NB4 (cell line): ENCODE results near the gene NHS.

ENCODE experiments used
- CTCF ChIP-seq: IDR thresholded peaks from one replicate; pipeline ENCODE4 v1.5.1; 2012; ENCODE audit warnings: low read depth, low read length
- POLR2A ChIP-seq: IDR thresholded peaks from 2 replicates; pipeline ENCODE4 v1.6.1; 2011; ENCODE audit warnings: mild to moderate bottlenecking; ENCODE audit not compliant: insufficient read length; ENCODE audit errors: extremely low read depth
- TF ChIP-seq, protein P1 (sequence below): IDR thresholded peaks from 2 replicates; pipeline ENCODE4 v1.6.1; 2011; ENCODE audit warnings: low read depth, low read length

DNA sequence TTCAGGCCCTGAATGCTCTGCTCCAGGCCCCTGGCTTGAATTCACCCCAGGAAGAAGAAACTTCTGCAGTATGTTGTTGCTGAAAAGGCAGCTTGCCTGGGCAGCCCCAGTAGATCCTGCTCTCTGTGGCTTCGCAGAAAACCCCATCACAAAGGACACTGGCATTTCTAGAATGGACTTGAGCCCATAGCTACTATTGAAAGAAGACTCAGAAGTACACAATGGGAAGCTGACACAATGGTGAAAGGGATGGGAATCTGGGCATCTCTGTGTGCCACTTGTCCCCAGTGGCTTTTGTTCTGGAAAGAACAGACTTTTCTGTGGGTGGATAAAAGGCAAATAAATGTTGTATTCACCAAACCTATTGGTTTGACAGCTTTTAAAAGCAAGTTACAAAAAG lies 294.9 kb downstream of the NHS start:
- no peak for TF ChIP-seq CTCF
- no peak for TF ChIP-seq POLR2A
- TF ChIP-seq, protein P1, sequence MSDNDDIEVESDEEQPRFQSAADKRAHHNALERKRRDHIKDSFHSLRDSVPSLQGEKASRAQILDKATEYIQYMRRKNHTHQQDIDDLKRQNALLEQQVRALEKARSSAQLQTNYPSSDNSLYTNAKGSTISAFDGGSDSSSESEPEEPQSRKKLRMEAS, result no peak
